ENCODE measurements around the gene FSD2. TPM values are rescaled to one million over a fixed set of nuclear protein-coding genes. Genes with fewer than 3 reads are reported as not detected.
"Not testable (repeated sequence)": the region's sequence is repeated elsewhere in the genome, so short reads cannot be mapped to it uniquely, and the experiment has no call there.

Gene FSD2
- total RNA-seq, 1 experiment from 2014 or later, result not detected

- POLR2A ChIA-PET, result no interaction called here
- TF ChIP-seq, protein P1, sequence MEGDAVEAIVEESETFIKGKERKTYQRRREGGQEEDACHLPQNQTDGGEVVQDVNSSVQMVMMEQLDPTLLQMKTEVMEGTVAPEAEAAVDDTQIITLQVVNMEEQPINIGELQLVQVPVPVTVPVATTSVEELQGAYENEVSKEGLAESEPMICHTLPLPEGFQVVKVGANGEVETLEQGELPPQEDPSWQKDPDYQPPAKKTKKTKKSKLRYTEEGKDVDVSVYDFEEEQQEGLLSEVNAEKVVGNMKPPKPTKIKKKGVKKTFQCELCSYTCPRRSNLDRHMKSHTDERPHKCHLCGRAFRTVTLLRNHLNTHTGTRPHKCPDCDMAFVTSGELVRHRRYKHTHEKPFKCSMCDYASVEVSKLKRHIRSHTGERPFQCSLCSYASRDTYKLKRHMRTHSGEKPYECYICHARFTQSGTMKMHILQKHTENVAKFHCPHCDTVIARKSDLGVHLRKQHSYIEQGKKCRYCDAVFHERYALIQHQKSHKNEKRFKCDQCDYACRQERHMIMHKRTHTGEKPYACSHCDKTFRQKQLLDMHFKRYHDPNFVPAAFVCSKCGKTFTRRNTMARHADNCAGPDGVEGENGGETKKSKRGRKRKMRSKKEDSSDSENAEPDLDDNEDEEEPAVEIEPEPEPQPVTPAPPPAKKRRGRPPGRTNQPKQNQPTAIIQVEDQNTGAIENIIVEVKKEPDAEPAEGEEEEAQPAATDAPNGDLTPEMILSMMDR (IDR thresholded peaks at IDR 0.05; ENCODE audit: insufficient read depth in 1 of 2, low read depth in 1 of 2, low read length in 1 of 2, severe bottlenecking in 1 of 2, unreplicated experiment in 1 of 2), result no peak
- DNase-seq, result no peak
- H3K9me3 ChIP-seq, result no peaks in the 10 kb centered on the region
- Mint-ChIP-seq H3K27me3 (ENCODE audit: insufficient read depth, unreplicated experiment) (no peaks in the 10 kb centered on the region), H3K4me1 (ENCODE audit: low read depth, unreplicated experiment) (no peaks in the 10 kb centered on the region), H3K36me3 (ENCODE audit: insufficient read depth, unreplicated experiment) (peaks cover 73% of the 10 kb centered on the region), H3K9me3 (ENCODE audit: unreplicated experiment) (no peaks in the 10 kb centered on the region), H3K4me3 (ENCODE audit: unreplicated experiment) (no peak overlapping the region), H3K27ac (ENCODE audit: unreplicated experiment) (no peak overlapping the region)
- no peaks in the 10 kb centered on the region for H3K4me1 ChIP-seq
- intact Hi-C loops (cut with micrococcal nuclease; ENCODE audit: unreplicated experiment), result no loop called here
- no peak overlapping the region for H3K4me3 ChIP-seq (ENCODE audit: low read depth, low read length)
- CTCF ChIA-PET, result no interaction called here
- no peaks in the 10 kb centered on the region for H3K27me3 ChIP-seq (replicated peaks; ENCODE audit: control insufficient read depth, insufficient read depth, low read length)
- no peaks in the 10 kb centered on the region; the same call in 1 of the 2 replicates for H3K36me3 ChIP-seq (ENCODE audit: control insufficient read depth, insufficient read depth, low read length)
- no TSS peak for BruUV-seq (replicated peaks)
Measured at GRCh38 chr15:82828075-82828474, 22.2 kb upstream of the FSD2 start.

DNA sequence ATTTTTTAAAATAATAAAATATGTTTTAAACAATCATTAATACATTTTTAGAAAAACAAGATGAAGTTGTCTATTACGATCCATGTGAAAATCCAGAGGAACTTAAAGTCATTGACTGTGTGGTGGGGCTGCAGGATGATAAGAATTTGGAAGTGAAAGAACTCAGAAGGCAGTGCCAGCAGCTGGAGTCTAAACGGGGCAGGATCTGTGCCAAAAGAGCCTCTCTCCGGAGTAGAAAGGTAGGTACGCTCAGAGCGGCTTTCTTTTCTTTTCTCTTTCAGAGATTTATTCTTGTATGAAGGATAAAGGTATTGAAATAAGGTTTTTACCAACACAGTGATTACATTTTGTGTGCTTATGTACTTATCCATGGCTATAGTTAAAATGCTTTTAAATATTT is 17.2 kb upstream of the FSD2 start:
- H3K36me3 ChIP-seq (ENCODE audit: control insufficient read depth, insufficient read depth, low read length), result no peaks in the 10 kb centered on the region; the same call in 1 of the 2 replicates
- Mint-ChIP-seq H3K27me3 (ENCODE audit: insufficient read depth, unreplicated experiment) (no peaks in the 10 kb centered on the region), H3K4me3 (ENCODE audit: unreplicated experiment) (no peak overlapping the region), H3K4me1 (ENCODE audit: low read depth, unreplicated experiment) (no peaks in the 10 kb centered on the region), H3K36me3 (ENCODE audit: insufficient read depth, unreplicated experiment) (peaks cover 70% of the 10 kb centered on the region), H3K27ac (ENCODE audit: unreplicated experiment) (no peak overlapping the region), H3K9me3 (ENCODE audit: unreplicated experiment) (no peaks in the 10 kb centered on the region)
- ChIA-PET POLR2A (no interaction called here), CTCF (no interaction called here)
- H3K4me3 ChIP-seq (ENCODE audit: low read depth, low read length), result no peak overlapping the region
- BruUV-seq (replicated peaks), result no TSS peak
- intact Hi-C loops (cut with micrococcal nuclease; ENCODE audit: unreplicated experiment), result no loop called here
- H3K4me1 ChIP-seq, result no peaks in the 10 kb centered on the region
- DNase-seq, result no peak
- no peaks in the 10 kb centered on the region for H3K9me3 ChIP-seq
- TF ChIP-seq, protein P1 (IDR thresholded peaks at IDR 0.05; ENCODE audit: insufficient read depth in 1 of 2, low read depth in 1 of 2, low read length in 1 of 2, severe bottlenecking in 1 of 2, unreplicated experiment in 1 of 2), result no peak
- H3K27me3 ChIP-seq (replicated peaks; ENCODE audit: control insufficient read depth, insufficient read depth, low read length), result no peaks in the 10 kb centered on the region

GRCh38 chr15:82821851-82822250 is 16.0 kb upstream of the FSD2 start:
- peaks cover 68% of the 10 kb centered on the region for H3K36me3 Mint-ChIP-seq (ENCODE audit: insufficient read depth, unreplicated experiment)
- intact Hi-C loops (cut with micrococcal nuclease; ENCODE audit: unreplicated experiment); H3K27me3 Mint-ChIP-seq (ENCODE audit: insufficient read depth, unreplicated experiment); H3K27me3 ChIP-seq (replicated peaks; ENCODE audit: control insufficient read depth, insufficient read depth, low read length); POLR2A ChIA-PET; H3K4me1 Mint-ChIP-seq (ENCODE audit: low read depth, unreplicated experiment); DNase-seq; H3K9me3 ChIP-seq; H3K4me3 ChIP-seq (ENCODE audit: low read depth, low read length); H3K27ac Mint-ChIP-seq (ENCODE audit: unreplicated experiment); CTCF ChIA-PET; BruUV-seq (replicated peaks); H3K4me1 ChIP-seq; H3K9me3 Mint-ChIP-seq (ENCODE audit: unreplicated experiment); H3K4me3 Mint-ChIP-seq (ENCODE audit: unreplicated experiment); H3K36me3 ChIP-seq (ENCODE audit: control insufficient read depth, insufficient read depth, low read length): not testable (repeated sequence)

GRCh38 chr15:82821396-82821795 is 15.5 kb upstream of the FSD2 start:
- BruUV-seq (replicated peaks); H3K9me3 Mint-ChIP-seq (ENCODE audit: unreplicated experiment): not testable (repeated sequence)

More at GRCh38 chr15:82821396-82821795, 15.5 kb upstream of the FSD2 start:
- H3K4me1 Mint-ChIP-seq (ENCODE audit: low read depth, unreplicated experiment); CTCF ChIA-PET; H3K27me3 Mint-ChIP-seq (ENCODE audit: insufficient read depth, unreplicated experiment); H3K27ac Mint-ChIP-seq (ENCODE audit: unreplicated experiment); H3K4me3 Mint-ChIP-seq (ENCODE audit: unreplicated experiment); H3K36me3 ChIP-seq (ENCODE audit: control insufficient read depth, insufficient read depth, low read length); H3K4me3 ChIP-seq (ENCODE audit: low read depth, low read length); POLR2A ChIA-PET; DNase-seq; H3K9me3 ChIP-seq; H3K27me3 ChIP-seq (replicated peaks; ENCODE audit: control insufficient read depth, insufficient read depth, low read length); H3K4me1 ChIP-seq; intact Hi-C loops (cut with micrococcal nuclease; ENCODE audit: unreplicated experiment): not testable (repeated sequence)
- H3K36me3 Mint-ChIP-seq (ENCODE audit: insufficient read depth, unreplicated experiment), result peaks cover 68% of the 10 kb centered on the region

All from Caco-2 (cell line).